OCI-M2 (cell line): ENCODE measurements around the gene JPH4.
A peak's percentile ranks its signal among the peaks of the same experiment; 100 is the strongest.
"Not testable (repeated sequence)": the region's sequence is repeated elsewhere in the genome, so short reads cannot be mapped to it uniquely, and the experiment has no call there.

Experiments used
- DNase-seq: peaks from one replicate; lab custom pipeline; 2025; ENCODE audit not compliant: unreplicated experiment; lab: John Stamatoyannopoulos, UW

The JPH4 gene

GRCh38 chr14:23609411-23610089 is 31.0 kb upstream of the JPH4 start:
- not testable (repeated sequence) for DNase-seq

- DNase-seq: no peak
These were observed 30.4 kb upstream of the JPH4 start for GRCh38 chr14:23609001-23609400.

DNA sequence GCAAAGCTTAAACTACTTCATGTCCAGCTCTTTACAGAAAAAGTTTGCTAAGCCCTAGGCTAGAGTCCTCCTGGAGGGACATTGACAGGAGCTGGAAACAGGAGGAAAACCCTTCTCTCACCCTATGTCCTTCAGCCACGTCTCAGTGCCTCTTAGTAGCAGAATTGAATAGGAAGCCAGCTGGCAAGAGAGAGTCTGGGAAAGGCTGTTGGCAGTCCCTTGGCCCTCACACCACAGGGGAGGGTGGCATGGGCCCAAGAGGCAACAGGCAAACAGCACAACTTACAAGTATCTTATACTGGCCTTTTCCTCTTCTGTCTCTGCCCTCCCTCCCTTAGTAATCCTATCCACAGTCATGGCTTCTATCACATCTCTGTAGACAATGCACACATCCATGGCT is 29.9 kb upstream of the JPH4 start:
- no peak for DNase-seq

DNA sequence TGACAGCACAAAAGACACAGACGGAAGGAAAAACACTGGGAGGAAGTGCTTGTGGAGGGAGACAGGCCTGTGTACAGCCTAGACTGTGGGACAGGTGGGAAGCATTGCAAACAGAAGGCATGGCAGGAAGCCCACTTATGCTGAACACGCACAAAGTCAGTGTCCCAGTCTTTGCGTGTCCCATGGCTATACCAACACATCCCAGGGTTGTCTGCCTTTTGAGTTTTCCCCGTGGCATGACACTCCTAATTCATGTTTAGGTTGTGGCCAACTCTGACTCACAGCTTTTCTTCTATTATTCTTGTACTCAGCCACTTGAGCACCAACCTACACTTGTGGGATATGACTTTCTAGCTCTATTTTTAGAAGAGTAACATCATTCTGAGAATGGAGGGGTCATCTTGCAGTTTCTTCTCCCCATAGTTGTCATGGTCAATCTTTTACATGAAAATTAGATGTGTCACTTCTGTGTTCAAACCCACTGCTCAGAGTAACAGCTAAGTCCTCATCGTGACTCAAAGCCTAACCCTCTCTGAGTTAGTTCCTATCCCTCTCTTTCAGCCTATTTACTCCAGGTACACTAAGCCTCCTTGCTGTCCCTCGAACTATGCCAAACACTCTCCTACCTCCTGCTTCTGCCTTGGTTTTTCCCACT is 27.5 kb upstream of the JPH4 start:
- DNase-seq: no peak

- DNase-seq: no peak
These were observed 26.1 kb upstream of the JPH4 start for GRCh38 chr14:23604675-23605170.

- DNase-seq: no peak
These were observed 25.6 kb upstream of the JPH4 start for GRCh38 chr14:23604148-23604547.

- DNase-seq: no peak
These were observed 24.5 kb upstream of the JPH4 start for GRCh38 chr14:23603103-23603502.

DNA sequence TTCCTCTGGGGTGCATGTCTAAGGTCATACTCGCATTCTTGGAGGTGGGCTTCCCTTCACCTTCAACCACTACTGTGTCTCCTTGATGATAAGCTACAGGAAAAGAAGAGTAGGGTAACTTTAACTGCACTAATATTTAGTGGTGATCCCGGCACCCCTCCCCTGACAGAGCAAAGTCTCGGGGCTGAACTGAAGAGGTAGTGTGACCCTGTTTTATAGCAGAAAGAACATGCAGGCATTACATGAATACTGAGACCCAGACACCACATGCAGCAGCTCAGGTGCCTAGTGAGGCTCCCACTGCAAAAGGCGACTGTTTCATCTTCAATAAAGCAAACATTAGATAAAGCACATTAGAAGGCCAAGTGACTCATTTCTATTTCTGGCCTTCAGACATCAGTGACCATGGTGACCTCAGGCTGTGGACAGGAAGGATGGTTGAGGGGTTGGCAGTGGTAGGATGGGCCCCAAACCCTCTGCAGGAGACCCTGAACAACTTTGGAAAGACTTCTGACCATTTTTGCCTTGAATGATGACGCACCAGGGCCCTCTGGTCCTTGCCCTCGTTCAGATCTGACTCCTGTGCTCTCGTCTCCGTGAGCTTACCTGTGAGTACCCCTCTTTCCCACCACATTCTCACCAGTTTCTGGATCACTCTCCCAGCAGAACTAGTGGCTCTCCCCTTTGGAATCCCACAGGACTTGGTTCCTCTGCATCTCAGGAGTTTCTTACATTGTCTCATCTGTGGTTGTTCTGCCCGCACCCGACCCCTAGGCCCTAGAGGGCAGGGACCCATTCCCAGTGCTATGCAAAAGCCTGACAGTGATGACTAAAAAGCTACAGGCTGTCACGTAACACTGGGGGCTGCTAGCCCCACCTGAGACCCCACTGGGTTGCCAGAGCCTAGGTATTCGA is 23.8 kb upstream of the JPH4 start:
- no peak for DNase-seq

DNA sequence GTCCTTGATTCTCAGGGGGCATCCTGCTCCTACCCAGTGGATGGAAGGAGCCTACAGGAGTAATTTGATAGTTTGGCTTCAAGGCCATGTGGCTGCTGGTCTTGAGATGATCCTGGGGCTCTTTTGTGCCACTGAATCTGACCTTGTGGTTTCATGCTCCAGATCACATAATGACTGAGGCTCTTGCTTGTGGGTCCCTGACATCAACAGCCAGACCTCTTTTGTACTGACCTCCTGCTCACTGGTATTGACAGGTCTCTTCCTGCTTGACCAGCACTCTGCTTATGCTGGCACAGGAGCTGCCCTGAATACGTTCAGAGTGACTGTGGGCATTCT is 23.2 kb upstream of the JPH4 start:
- no peak for DNase-seq

GRCh38 chr14:23601424-23601823 is 22.8 kb upstream of the JPH4 start:
- no peak for DNase-seq

DNA sequence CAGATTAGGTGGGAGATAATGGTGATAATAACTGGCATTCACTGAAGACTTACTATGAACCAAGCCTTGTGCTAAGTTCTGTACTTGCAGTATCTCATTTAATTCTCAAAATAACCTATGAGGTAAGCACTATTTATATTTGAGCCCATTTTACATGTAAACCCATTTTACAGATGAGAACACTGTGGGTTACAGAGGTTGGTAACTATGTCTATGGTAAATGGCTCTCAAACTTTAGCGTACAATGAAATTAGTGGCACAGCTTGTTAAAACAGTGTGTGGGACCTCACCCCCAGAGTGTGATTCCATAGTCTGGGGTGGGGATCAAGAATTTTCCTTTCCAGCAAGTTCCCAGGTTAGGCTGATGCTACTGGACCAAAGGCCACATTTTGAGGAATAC is 22.2 kb upstream of the JPH4 start:
- DNase-seq: no peak

DNA sequence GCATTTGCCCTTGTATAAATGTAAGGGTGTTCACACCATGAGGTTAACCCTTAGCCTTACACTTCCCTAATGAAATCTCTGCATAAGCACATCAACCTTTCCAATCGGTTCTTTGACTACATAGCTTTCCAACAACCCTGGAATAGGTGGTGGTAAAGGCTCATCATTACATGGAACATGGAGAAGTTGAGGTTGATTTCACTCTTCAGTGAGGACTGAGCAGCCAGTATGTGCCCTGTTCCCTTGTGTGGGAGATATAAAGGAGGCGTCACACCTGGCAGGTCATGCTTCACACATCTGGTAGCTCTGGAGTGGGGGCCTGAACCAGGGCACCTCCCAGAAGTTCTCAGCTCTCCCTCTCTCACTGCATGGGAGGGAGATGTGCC is 21.7 kb upstream of the JPH4 start:
- DNase-seq: no peak

- not testable (repeated sequence) for DNase-seq
These were observed 15.6 kb upstream of the JPH4 start for GRCh38 chr14:23594191-23594590.

DNA sequence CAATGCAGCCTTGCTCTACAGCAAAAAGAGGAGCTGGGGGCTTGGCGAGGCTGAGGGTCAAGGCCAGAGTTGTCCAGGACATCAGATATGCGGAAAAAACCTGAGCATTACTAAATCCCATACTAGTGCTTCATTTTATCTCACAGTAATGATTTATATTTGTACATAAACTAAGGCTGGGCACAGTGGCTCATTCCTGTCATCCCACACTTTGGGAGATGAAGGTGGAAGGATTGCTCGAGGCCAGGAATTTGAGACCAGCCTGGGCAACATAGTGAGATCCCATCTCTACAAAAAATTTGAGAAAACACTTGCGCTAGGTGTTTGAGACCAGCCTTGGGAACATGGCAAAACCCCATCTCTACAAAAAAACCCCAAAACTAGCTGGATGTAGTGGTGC is 11.6 kb upstream of the JPH4 start:
- DNase-seq: no peak

DNA sequence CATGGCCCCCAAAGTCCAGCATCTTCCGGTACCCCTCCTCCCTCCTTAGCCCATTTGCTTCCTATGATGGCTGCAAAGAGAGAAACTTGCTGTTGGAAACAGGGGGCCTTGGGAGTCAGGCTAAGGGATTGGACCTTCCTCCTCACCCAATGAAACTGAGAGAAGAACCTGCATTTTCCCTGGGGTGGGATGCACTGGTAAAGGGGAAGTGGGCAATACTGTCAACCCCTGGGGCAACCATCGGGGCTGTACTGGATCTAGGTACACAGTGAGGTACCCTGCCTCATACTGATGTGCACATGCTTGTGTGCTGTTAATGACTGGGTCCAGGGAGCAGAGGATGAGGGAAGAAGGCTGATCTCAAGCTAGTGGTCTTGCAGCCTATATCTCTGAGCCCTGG is 11.0 kb upstream of the JPH4 start:
- no peak for DNase-seq

- peak; percentile 44 for DNase-seq
These were observed 10.5 kb upstream of the JPH4 start for GRCh38 chr14:23588884-23589598.

DNA sequence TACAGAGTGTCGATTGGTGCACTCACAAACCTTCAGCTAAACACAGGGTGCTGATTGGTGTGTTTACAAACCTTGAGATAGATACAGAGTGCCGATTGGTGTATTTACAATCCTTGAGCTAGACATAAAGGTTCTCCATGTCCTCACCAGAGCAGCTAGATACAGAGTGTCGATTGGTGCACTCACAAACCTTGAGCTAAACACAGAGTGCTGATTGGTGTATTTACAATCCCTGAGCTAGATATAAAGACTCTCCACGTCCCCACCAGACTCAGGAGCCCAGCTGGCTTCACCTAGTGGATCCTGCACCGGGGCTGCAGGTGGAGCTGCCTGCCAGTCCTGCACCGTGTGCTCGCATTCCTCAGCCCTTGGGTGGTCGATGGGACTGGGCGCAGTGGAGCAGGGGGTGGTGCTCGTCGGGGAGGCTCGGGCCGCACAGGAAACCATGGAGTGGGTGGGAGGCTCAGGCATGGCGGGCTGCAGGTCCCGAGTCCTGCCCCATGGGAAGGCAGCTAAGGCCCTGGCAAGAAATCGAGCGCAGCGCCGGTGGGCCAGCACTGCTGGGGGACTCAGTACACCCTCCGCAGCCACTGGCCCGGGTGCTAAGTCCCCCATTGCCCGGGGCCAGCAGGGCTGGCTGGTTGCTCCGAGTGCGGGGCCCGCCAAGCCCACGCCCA is 6.1 kb upstream of the JPH4 start:
- DNase-seq: not testable (repeated sequence)

GRCh38 chr14:23583761-23584526 is 5.4 kb upstream of the JPH4 start:
- not testable (repeated sequence) for DNase-seq

DNA sequence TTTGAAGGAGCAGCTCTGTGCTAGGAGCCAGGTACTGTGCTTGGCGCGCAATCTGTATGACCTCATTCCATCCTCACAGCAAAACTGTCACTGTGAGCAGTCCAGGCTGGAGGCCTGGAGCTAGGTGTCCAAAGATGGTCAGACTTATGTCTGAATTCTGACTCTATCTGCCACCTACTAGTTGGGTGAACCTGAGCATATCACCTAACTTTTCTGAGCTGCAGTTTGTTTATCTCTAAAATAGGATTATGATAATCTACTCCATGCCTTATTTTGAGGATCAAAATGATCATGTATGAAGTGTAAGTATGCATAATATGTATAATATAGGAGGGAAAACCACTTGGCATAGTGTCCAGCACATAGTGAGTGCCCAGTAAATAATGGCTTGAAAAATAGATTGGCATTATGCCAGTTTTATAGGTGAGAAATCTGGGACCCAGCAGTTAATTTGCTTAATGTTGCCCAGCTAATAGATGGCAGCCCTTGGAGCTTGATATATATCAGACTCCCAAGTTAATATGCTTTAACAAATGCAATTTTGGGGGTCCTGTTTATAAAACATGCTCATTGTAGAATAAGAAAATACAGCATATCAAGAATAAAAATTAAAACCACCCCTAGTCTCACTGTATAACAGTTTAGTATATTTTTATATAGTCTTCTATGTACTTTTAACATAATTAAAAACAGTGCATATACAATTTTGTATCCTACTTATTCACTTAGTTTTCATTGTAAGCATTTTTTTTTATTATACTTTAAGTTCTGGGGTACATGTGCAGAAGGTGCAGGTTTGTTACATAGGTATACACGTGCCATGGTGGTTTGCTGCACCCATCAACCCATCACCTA is 4.5 kb upstream of the JPH4 start:
- no peak for DNase-seq
